ENCODE data around the gene FKBP10. TPM values are rescaled to one million over a fixed set of nuclear protein-coding genes. Genes with fewer than 3 reads are reported as not detected.

FKBP10 gene
- total and polyA plus RNA-seq, 11 donors, result 6.5 to 40.4 (median 12.5) TPM

- no peak for TF ChIP-seq CTCF (IDR thresholded peaks at IDR 0.05)
- TF ChIP-seq POLR2A (IDR thresholded peaks at IDR 0.05), result no peak
- Histone ChIP-seq H3K36me3 (peaks cover 0 to 72% (median 66%) of the 10 kb centered on the region in 9 donors), H3K4me3 (no peak overlapping the region), H3K4me1 (peaks cover 0 to 13% (median 8%) of the 10 kb centered on the region in 12 donors), H3K9me3 (no peaks in the 10 kb centered on the region), H3K27ac (no peak overlapping the region), H3K27me3 (no peaks in the 10 kb centered on the region)
- DNase-seq (no peak), ATAC-seq (no peak)
- 69 to 80% (median 77%) methylated on average over 3 of the region's 3 CpGs for WGBS, 4 donors
- intact Hi-C loops (cut with DNase I), result no loop called here
These were observed 55.8 kb downstream of the FKBP10 start for GRCh38 chr17:41868568-41868967.

GRCh38 chr17:41869426-41869825 lies 56.6 kb downstream of the FKBP10 start:
- Histone ChIP-seq H3K4me1 (peaks cover 0 to 4% (median 0%) of the 10 kb centered on the region in 12 donors), H3K27ac (no peak overlapping the region), H3K9me3 (no peaks in the 10 kb centered on the region), H3K36me3 (peaks cover 0 to 80% (median 75%) of the 10 kb centered on the region in 9 donors), H3K27me3 (no peaks in the 10 kb centered on the region), H3K4me3 (no peak overlapping the region)
- WGBS, 4 donors, result 73 to 81% (median 78%) methylated on average over 9 of the region's 9 CpGs
- TF ChIP-seq CTCF (IDR thresholded peaks at IDR 0.05) (no peak), POLR2A (IDR thresholded peaks at IDR 0.05) (no peak)
- ATAC-seq, result no peak
- intact Hi-C loops (cut with DNase I), result no loop called here
- DNase-seq, result no peak

GRCh38 chr17:41870097-41870496 lies 57.3 kb downstream of the FKBP10 start:
- intact Hi-C loops (cut with DNase I), result no loop called here
- no peak for ATAC-seq
- H3K4me1 ChIP-seq, result peaks cover 0 to 3% (median 0%) of the 10 kb centered on the region in 12 donors
- H3K9me3 ChIP-seq, result no peaks in the 10 kb centered on the region
- WGBS, 4 donors, result 85 to 88% (median 87%) methylated on average over 2 of the region's 2 CpGs
- H3K4me3 ChIP-seq, result no peak overlapping the region
- DNase-seq, result no peak
- H3K36me3 ChIP-seq, result peaks cover 0 to 87% (median 81%) of the 10 kb centered on the region in 9 donors
- no peak for TF ChIP-seq POLR2A (IDR thresholded peaks at IDR 0.05)
- no peak for TF ChIP-seq CTCF (IDR thresholded peaks at IDR 0.05)
- H3K27me3 ChIP-seq, result no peaks in the 10 kb centered on the region
- H3K27ac ChIP-seq, result no peak overlapping the region

- TF ChIP-seq CTCF (IDR thresholded peaks at IDR 0.05) (no peak), POLR2A (IDR thresholded peaks at IDR 0.05) (no peak)
- peak in 1 of 5 donors; percentile 37 for DNase-seq
- Histone ChIP-seq H3K4me1 (peaks cover 0 to under 1% (median 0%) of the 10 kb centered on the region in 12 donors), H3K27me3 (no peaks in the 10 kb centered on the region), H3K4me3 (no peak overlapping the region), H3K36me3 (peaks cover 0 to 87% (median 81%) of the 10 kb centered on the region in 9 donors), H3K27ac (no peak overlapping the region), H3K9me3 (no peaks in the 10 kb centered on the region)
- WGBS, 4 donors, result 61 to 74% (median 68%) methylated on average over 7 of the region's 7 CpGs
- ATAC-seq, result peak in 3 of 4 donors; percentile 36 to 67 (median 66)
- intact Hi-C loops (cut with DNase I), result no loop called here
These were observed 57.8 kb downstream of the FKBP10 start for GRCh38 chr17:41870627-41871026.

All from heart left ventricle (tissue), 16 donors.